Psoas muscle (tissue), 8 donors: ENCODE results near the gene SPECC1L. TPM values are rescaled to one million over a fixed set of nuclear protein-coding genes. Genes with fewer than 3 reads are reported as not detected.

Experiments used
- ATAC-seq, 4 donors: fragments of 200-7000 bp; cut with Tn5 transposase; one replicate each; pipeline ENCODE4 v1.9.1; 2020; ENCODE audit warnings: moderate library complexity in 3 of 4, mild to moderate bottlenecking in 2 of 4
- DNase-seq, 2 donors: peaks; one replicate each; pipeline ENCODE4 v3.0.0-alpha.2; 2020
- H3K27ac ChIP-seq: fragments of 200-600 bp; one replicate; pipeline ENCODE4 v1.8.0; 2022
- H3K27me3 ChIP-seq, 3 donors: fragments of 200-600 bp in 1 of 3; one replicate each; pipeline versions ENCODE4 v1.6.1 to v1.8.0; 2013 to 2022; ENCODE audit warnings: low read length in 2 of 3, mild to moderate bottlenecking in 2 of 3, moderate library complexity in 1 of 3; ENCODE audit not compliant: insufficient read depth in 3 of 3
- H3K36me3 ChIP-seq, 2 donors: fragments of 200-600 bp in 1 of 2; one replicate each; pipeline versions ENCODE4 v1.6.1 to v1.8.0; 2013 to 2022; ENCODE audit warnings: low read depth in 1 of 2, mild to moderate bottlenecking in 1 of 2, moderate library complexity in 1 of 2; ENCODE audit not compliant: insufficient read depth in 1 of 2
- H3K4me1 ChIP-seq: fragments of 200-600 bp; one replicate; pipeline ENCODE4 v1.8.0; 2022
- H3K4me3 ChIP-seq: fragments of 200-600 bp; one replicate; pipeline ENCODE4 v1.8.0; 2022; ENCODE audit warnings: mild to moderate bottlenecking
- H3K9me3 ChIP-seq: fragments of 200-600 bp; one replicate; pipeline ENCODE4 v1.8.0; 2022
- CTCF ChIP-seq: fragments of 200-600 bp; IDR thresholded peaks from one replicate; pipeline ENCODE4 v1.8.0; 2022; ENCODE audit warnings: antibody characterized with exemption
- WGBS, 3 donors: extraction: QIAGEN DNeasy Blood & Tissue Kit; methylation state at CpG; one replicate each; pipeline versions ENCODE4 v1.1.6 to v1.1.7; 2013; 5-methylcytosine and 5-hydroxymethylcytosine counted together
- intact Hi-C, 2 donors: fragments of 100-400 bp; cut with DNase I; formaldehyde crosslinking; loops; one replicate each; pipeline versions ENCODE4 v1.11.0 to v1.14.2; 2022
- polyA plus RNA-seq, 3 donors: library from polyadenylated mRNA; stranded (reverse); fragments of 200-250 nt; gene quantifications; one replicate each; pipeline ENCODE4 v1.2.3, GENCODE V29; 2013
- total RNA-seq, 4 donors: library from RNA; stranded (reverse); fragmentation: NEBNext Ultra II Directional in 2 of 4; extraction: Animal tissue kit (Norgen Biotek cat#: 25700) in 2 of 4; gene quantifications; one replicate each; pipeline versions ENCODE4 v1.2.1 to v1.2.4, GENCODE V29; 2021 to 2023
- donor health status: healthy with polysubstance abuse.
- donor health status: DM: no; HTN: no; CAD: no; lungs with moderate emphysema.
- donor health status: Bipolar disorder and iron deficiency.
- donor health status: healthy.
- donor health status: DM: yes; HTN: yes; CAD: no.
- donor health status: DM: no; HTN: no; CAD: no.
- donor health status: DM: no; HTN: no; CAD: no.
- donor health status: DM: yes; HTN: yes; CAD: no.

Gene SPECC1L
- total and polyA plus RNA-seq, 7 donors = 6.8 to 29.9 (median 23.6) TPM

- no peak for ATAC-seq
- intact Hi-C loops = no loop called here
- Histone ChIP-seq H3K9me3 (no peaks in the 10 kb centered on the region), H3K27me3 (no peaks in the 10 kb centered on the region), H3K27ac (peak overlapping the region; percentile 60), H3K4me3 (no peak overlapping the region), H3K4me1 (no peaks in the 10 kb centered on the region), H3K36me3 (no peaks in the 10 kb centered on the region)
- DNase-seq = peak in 1 of 2 donors; percentile 45
- TF ChIP-seq CTCF = no peak
- 73 to 80% (median 77%) methylated on average over 33 to 34 of the region's 34 CpGs for WGBS, 3 donors
These were observed 162.6 kb downstream of the SPECC1L start for GRCh38 chr22:24433001-24433827.

GRCh38 chr22:24433828-24434470 lies 163.3 kb downstream of the SPECC1L start:
- H3K9me3 ChIP-seq = no peaks in the 10 kb centered on the region

GRCh38 chr22:24434471-24435322 lies 164.1 kb downstream of the SPECC1L start:
- no peaks in the 10 kb centered on the region for H3K9me3 ChIP-seq
- H3K36me3 ChIP-seq = no peaks in the 10 kb centered on the region
- H3K4me3 ChIP-seq = no peak overlapping the region
- no peaks in the 10 kb centered on the region for H3K27me3 ChIP-seq
- 54 to 63% (median 57%) methylated on average over 16 of the region's 16 CpGs for WGBS, 3 donors
- H3K27ac ChIP-seq = peak overlapping the region; percentile 60
- no peaks in the 10 kb centered on the region for H3K4me1 ChIP-seq
- DNase-seq (peak in 1 of 2 donors; percentile 69), ATAC-seq (peak in 2 of 4 donors; percentile 15 to 33)
- no peak for TF ChIP-seq CTCF
- intact Hi-C loops = no loop called here

More at GRCh38 chr22:24433828-24434470, 163.3 kb downstream of the SPECC1L start:
- intact Hi-C loops = no loop called here
- TF ChIP-seq CTCF = no peak
- DNase-seq (peak in 1 of 2 donors; percentile 67), ATAC-seq (peak; percentile 22 to 58 (median 48))
- H3K4me3 ChIP-seq = no peak overlapping the region
- no peaks in the 10 kb centered on the region for H3K36me3 ChIP-seq
- H3K27me3 ChIP-seq = no peaks in the 10 kb centered on the region
- no peaks in the 10 kb centered on the region for H3K4me1 ChIP-seq
- H3K27ac ChIP-seq = peak overlapping the region; percentile 60
- WGBS, 3 donors = 56 to 60% (median 59%) methylated on average over 12 of the region's 12 CpGs

- 83 to 93% (median 93%) methylated on average over 2 of the region's 2 CpGs for WGBS, 3 donors
- peak overlapping the region; percentile 60 for H3K27ac ChIP-seq
These were observed 164.7 kb downstream of the SPECC1L start for GRCh38 chr22:24435323-24435645.

More at GRCh38 chr22:24435323-24435645, 164.7 kb downstream of the SPECC1L start:
- Histone ChIP-seq H3K4me3 (no peak overlapping the region), H3K9me3 (no peaks in the 10 kb centered on the region), H3K4me1 (peaks cover 5% of the 10 kb centered on the region), H3K27me3 (no peaks in the 10 kb centered on the region), H3K36me3 (no peaks in the 10 kb centered on the region)
- intact Hi-C loops = no loop called here
- no peak for DNase-seq
- no peak for TF ChIP-seq CTCF
- no peak for ATAC-seq
